Duodenal mucosa (tissue), 2 donors: ENCODE data around the gene PRDM11.

Source experiments
- H3K27ac ChIP-seq: one replicate; pipeline ENCODE4 v1.7.0; 2013; ENCODE audit warnings: low read depth, low read length
- H3K27me3 ChIP-seq, 2 donors: one replicate each; pipeline ENCODE4 v1.7.0; 2013; ENCODE audit warnings: low read length in 2 of 2, control low read depth in 1 of 2; ENCODE audit not compliant: insufficient read depth in 2 of 2, control insufficient read depth in 1 of 2
- H3K36me3 ChIP-seq, 2 donors: one replicate each; pipeline ENCODE4 v1.7.0; 2013; ENCODE audit warnings: low read length in 2 of 2, control low read depth in 1 of 2; ENCODE audit not compliant: insufficient read depth in 2 of 2, control insufficient read depth in 1 of 2
- H3K4me1 ChIP-seq, 2 donors: one replicate each; pipeline ENCODE4 v1.7.0; 2013; ENCODE audit warnings: low read length in 2 of 2, control low read depth in 1 of 2; ENCODE audit not compliant: insufficient read depth in 2 of 2, control insufficient read depth in 1 of 2
- H3K4me3 ChIP-seq, 2 donors: one replicate each; pipeline ENCODE4 v1.7.0; 2013; ENCODE audit warnings: low read length in 2 of 2, low read depth in 1 of 2
- H3K9ac ChIP-seq, 2 donors: one replicate each; pipeline ENCODE4 v1.7.0; 2013; ENCODE audit warnings: low read length in 2 of 2, low read depth in 1 of 2
- H3K9me3 ChIP-seq, 2 donors: one replicate each; pipeline ENCODE4 v1.7.0; 2013; ENCODE audit warnings: low read length in 2 of 2, control low read depth in 1 of 2; ENCODE audit not compliant: control insufficient read depth in 1 of 2

Gene PRDM11

GRCh38 chr11:45227836-45228235, 81.4 kb downstream of the PRDM11 start:
- H3K4me3 ChIP-seq = no peak overlapping the region
- no peaks in the 10 kb centered on the region for H3K27me3 ChIP-seq
- H3K27ac ChIP-seq = no peak overlapping the region
- H3K4me1 ChIP-seq = no peaks in the 10 kb centered on the region
- no peaks in the 10 kb centered on the region for H3K9me3 ChIP-seq
- no peak overlapping the region for H3K9ac ChIP-seq
- peaks cover 14 to 25% of the 10 kb centered on the region in 2 donors for H3K36me3 ChIP-seq

- no peaks in the 10 kb centered on the region for H3K27me3 ChIP-seq
- no peak overlapping the region for H3K9ac ChIP-seq
- no peaks in the 10 kb centered on the region for H3K9me3 ChIP-seq
- H3K36me3 ChIP-seq = peaks cover 14 to 22% of the 10 kb centered on the region in 2 donors
- H3K4me3 ChIP-seq = no peak overlapping the region
- no peak overlapping the region for H3K27ac ChIP-seq
- no peaks in the 10 kb centered on the region for H3K4me1 ChIP-seq
Observed at GRCh38 chr11:45229401-45230020, 83.1 kb downstream of the PRDM11 start.

GRCh38 chr11:45232341-45233080, 86.1 kb downstream of the PRDM11 start:
- no peak overlapping the region for H3K4me3 ChIP-seq
- peaks cover 3 to 4% of the 10 kb centered on the region in 2 donors for H3K36me3 ChIP-seq
- no peak overlapping the region for H3K9ac ChIP-seq
- no peak overlapping the region for H3K27ac ChIP-seq
- no peaks in the 10 kb centered on the region for H3K9me3 ChIP-seq
- peaks cover 0 to 3% of the 10 kb centered on the region in 2 donors for H3K27me3 ChIP-seq
- no peaks in the 10 kb centered on the region for H3K4me1 ChIP-seq

GRCh38 chr11:45233121-45233803, 86.8 kb downstream of the PRDM11 start:
- no peak overlapping the region for H3K4me3 ChIP-seq
- H3K27ac ChIP-seq = no peak overlapping the region
- H3K4me1 ChIP-seq = no peaks in the 10 kb centered on the region
- H3K27me3 ChIP-seq = peaks cover 0 to 3% of the 10 kb centered on the region in 2 donors
- H3K36me3 ChIP-seq = peaks cover 0 to 4% of the 10 kb centered on the region in 2 donors
- H3K9ac ChIP-seq = no peak overlapping the region
- no peaks in the 10 kb centered on the region for H3K9me3 ChIP-seq

GRCh38 chr11:45233804-45234170, 87.3 kb downstream of the PRDM11 start:
- no peak overlapping the region for H3K9ac ChIP-seq
- no peak overlapping the region for H3K4me3 ChIP-seq
- H3K27ac ChIP-seq = no peak overlapping the region
- no peaks in the 10 kb centered on the region for H3K4me1 ChIP-seq
- H3K9me3 ChIP-seq = no peaks in the 10 kb centered on the region
- no peaks in the 10 kb centered on the region for H3K36me3 ChIP-seq
- peaks cover 0 to 3% of the 10 kb centered on the region in 2 donors for H3K27me3 ChIP-seq

- no peak overlapping the region for H3K27ac ChIP-seq
- H3K4me1 ChIP-seq = no peaks in the 10 kb centered on the region
- no peak overlapping the region for H3K9ac ChIP-seq
- peaks cover 0 to 3% of the 10 kb centered on the region in 2 donors for H3K27me3 ChIP-seq
- peaks cover 0 to under 1% of the 10 kb centered on the region in 2 donors for H3K9me3 ChIP-seq
- no peaks in the 10 kb centered on the region for H3K36me3 ChIP-seq
- H3K4me3 ChIP-seq = no peak overlapping the region
Observed at GRCh38 chr11:45234306-45235006, 88.0 kb downstream of the PRDM11 start.

GRCh38 chr11:45237711-45238315, 91.4 kb downstream of the PRDM11 start:
- no peak overlapping the region for H3K4me3 ChIP-seq
- H3K27me3 ChIP-seq = peaks cover 0 to 3% of the 10 kb centered on the region in 2 donors
- H3K36me3 ChIP-seq = peaks cover 0 to 3% of the 10 kb centered on the region in 2 donors
- H3K27ac ChIP-seq = no peak overlapping the region
- peaks cover 0 to 6% of the 10 kb centered on the region in 2 donors for H3K9me3 ChIP-seq
- no peak overlapping the region for H3K9ac ChIP-seq
- no peaks in the 10 kb centered on the region for H3K4me1 ChIP-seq

- Histone ChIP-seq H3K27ac (no peak overlapping the region), H3K9me3 (peaks cover 0 to 6% of the 10 kb centered on the region in 2 donors), H3K9ac (no peak overlapping the region), H3K36me3 (peaks cover 0 to 6% of the 10 kb centered on the region in 2 donors), H3K4me1 (no peaks in the 10 kb centered on the region), H3K27me3 (peaks cover 0 to 3% of the 10 kb centered on the region in 2 donors), H3K4me3 (no peak overlapping the region)
Observed at GRCh38 chr11:45238724-45239123, 92.3 kb downstream of the PRDM11 start.

- Histone ChIP-seq H3K9ac (no peak overlapping the region), H3K27me3 (peaks cover 0 to 3% of the 10 kb centered on the region in 2 donors), H3K36me3 (peaks cover 0 to 12% of the 10 kb centered on the region in 2 donors), H3K4me3 (no peak overlapping the region), H3K27ac (no peak overlapping the region), H3K4me1 (peaks cover 1 to 6% of the 10 kb centered on the region in 2 donors), H3K9me3 (peaks cover 0 to 6% of the 10 kb centered on the region in 2 donors)
Observed at GRCh38 chr11:45239733-45240132, 93.3 kb downstream of the PRDM11 start.
